H9 (cell line): ENCODE data around the gene ADARB2. TPM values are rescaled to one million over a fixed set of nuclear protein-coding genes. Genes with fewer than 3 reads are reported as not detected.

Experiments
- DNase-seq: peaks from one replicate; pipeline ENCODE4 v3.0.0-alpha.2; 2017
- H2AFZ ChIP-seq: one replicate; pipeline ENCODE4 v1.6.1; 2013; ENCODE audit warnings: mild to moderate bottlenecking, low read length, control low read depth, moderate library complexity
- H2AK5ac ChIP-seq: 2 replicates; pipeline ENCODE4 v1.6.1; 2013; ENCODE audit warnings: low read length, control low read depth, mixed read lengths; ENCODE audit not compliant: insufficient read length
- H2BK120ac ChIP-seq: one replicate; pipeline ENCODE4 v1.6.1; 2013; ENCODE audit warnings: low read depth, mild to moderate bottlenecking, low read length, control low read depth, inconsistent platforms; ENCODE audit not compliant: poor library complexity, severe bottlenecking
- H2BK12ac ChIP-seq: 2 replicates; pipeline ENCODE4 v1.6.1; 2013; ENCODE audit warnings: low read length, control low read depth, mixed read lengths, low read depth; ENCODE audit not compliant: insufficient read length
- H2BK15ac ChIP-seq: 2 replicates; pipeline ENCODE4 v1.6.1; 2013; ENCODE audit warnings: low read depth, low read length, control low read depth
- H2BK20ac ChIP-seq: one replicate; pipeline ENCODE4 v1.6.1; 2013; ENCODE audit warnings: low read depth, mild to moderate bottlenecking, low read length, control low read depth, inconsistent platforms; ENCODE audit not compliant: poor library complexity, severe bottlenecking
- H2BK5ac ChIP-seq: 2 replicates; pipeline ENCODE4 v1.6.1; 2013; ENCODE audit warnings: low read length, control low read depth, mixed read lengths; ENCODE audit not compliant: insufficient read length
- H3K14ac ChIP-seq: 2 replicates; pipeline ENCODE4 v1.6.1; 2013; ENCODE audit warnings: low read length, control low read depth; ENCODE audit not compliant: insufficient read depth
- H3K18ac ChIP-seq: 2 replicates; pipeline ENCODE4 v1.6.1; 2013; ENCODE audit warnings: low read depth, mild to moderate bottlenecking, mixed read lengths, low read length, control low read depth; ENCODE audit not compliant: insufficient read length
- H3K23ac ChIP-seq: 2 replicates; pipeline ENCODE4 v1.6.1; 2013; ENCODE audit warnings: low read length, control low read depth, mixed read lengths, low read depth; ENCODE audit not compliant: insufficient read length
- H3K23me2 ChIP-seq: 2 replicates; pipeline ENCODE4 v1.6.1; 2013; ENCODE audit warnings: low read depth, mild to moderate bottlenecking, mixed read lengths, low read length, control low read depth; ENCODE audit not compliant: insufficient read length, poor library complexity, severe bottlenecking
- H3K27ac ChIP-seq: 2 replicates; pipeline ENCODE4 v1.5.1; 2013; ENCODE audit warnings: low read length, control low read depth, mixed read lengths, low read depth; ENCODE audit not compliant: insufficient read length
- H3K27me3 ChIP-seq: 2 replicates; pipeline ENCODE4 v1.6.1; 2013; ENCODE audit warnings: low read length, control low read depth, inconsistent platforms; ENCODE audit not compliant: insufficient read depth
- H3K4ac ChIP-seq: 2 replicates; pipeline ENCODE4 v1.6.1; 2013; ENCODE audit warnings: low read depth, mild to moderate bottlenecking, control low read depth, inconsistent platforms, low read length, moderate library complexity
- H3K4me1 ChIP-seq: 2 replicates; pipeline ENCODE4 v1.6.1; 2013; ENCODE audit warnings: low read length, control low read depth, inconsistent platforms; ENCODE audit not compliant: insufficient read depth
- H3K4me2 ChIP-seq: 2 replicates; pipeline ENCODE4 v1.6.1; 2013; ENCODE audit warnings: low read length, control low read depth, mixed read lengths; ENCODE audit not compliant: insufficient read length, insufficient read depth
- H3K56ac ChIP-seq: 2 replicates; pipeline ENCODE4 v1.6.1; 2013; ENCODE audit warnings: low read depth, mild to moderate bottlenecking, mixed read lengths, low read length, control low read depth; ENCODE audit not compliant: insufficient read length
- H3K79me1 ChIP-seq: 2 replicates; pipeline ENCODE4 v1.6.1; 2013; ENCODE audit warnings: low read depth, mild to moderate bottlenecking, moderate library complexity, low read length, control low read depth, inconsistent platforms; ENCODE audit not compliant: insufficient read depth, poor library complexity, severe bottlenecking
- H3K79me2 ChIP-seq: 2 replicates; pipeline ENCODE4 v1.6.1; 2013; ENCODE audit warnings: low read length, control low read depth, inconsistent platforms; ENCODE audit not compliant: insufficient read depth
- H3K9ac ChIP-seq: 2 replicates; pipeline ENCODE4 v1.6.1; 2013; ENCODE audit warnings: low read length, control low read depth, mixed read lengths; ENCODE audit not compliant: insufficient read length; ENCODE audit errors: extremely low read depth
- H3K9me3 ChIP-seq: one replicate; pipeline ENCODE4 v1.6.1; 2013; ENCODE audit warnings: low read depth, low read length, inconsistent platforms; ENCODE audit not compliant: control insufficient read depth
- H3T11ph ChIP-seq: one replicate; pipeline ENCODE4 v1.6.1; 2013; ENCODE audit warnings: mild to moderate bottlenecking, low read length, control low read depth, inconsistent platforms
- H4K20me1 ChIP-seq: one replicate; pipeline ENCODE4 v1.6.1; 2013; ENCODE audit not compliant: control insufficient read depth, insufficient read length, insufficient read depth
- H4K5ac ChIP-seq: 2 replicates; pipeline ENCODE4 v1.6.1; 2013; ENCODE audit warnings: low read depth, mild to moderate bottlenecking, mixed read lengths, low read length, control low read depth; ENCODE audit not compliant: insufficient read length
- H4K8ac ChIP-seq: replicated peaks from 2 replicates; pipeline ENCODE4 v1.6.1; 2013; ENCODE audit warnings: low read length, control low read depth, mixed read lengths, low read depth; ENCODE audit not compliant: insufficient read length
- H4K91ac ChIP-seq: 2 replicates; pipeline ENCODE4 v1.6.1; 2013; ENCODE audit warnings: low read depth, mild to moderate bottlenecking, moderate library complexity, mixed read lengths, low read length, control low read depth; ENCODE audit not compliant: insufficient read length
- H3K27ac Mint-ChIP-seq, 3 experiments: 2 replicates in 2 of 3; 3 replicates in 1 of 3; pipeline ENCODE4 v1.8.0; 2020 to 2021; ENCODE audit warnings: mixed read lengths in 3 of 3, mild to moderate bottlenecking in 1 of 3, moderate library complexity in 1 of 3
- H3K27me3 Mint-ChIP-seq: 2 replicates; pipeline ENCODE4 v1.8.0; 2021; ENCODE audit warnings: low read depth, mild to moderate bottlenecking, moderate library complexity, mixed read lengths
- H3K36me3 Mint-ChIP-seq, 3 experiments: 2 replicates in 2 of 3; 3 replicates in 1 of 3; pipeline ENCODE4 v1.8.0; 2020 to 2021; ENCODE audit warnings: low read depth in 3 of 3, mixed read lengths in 3 of 3; ENCODE audit not compliant: insufficient read depth in 1 of 3
- H3K4me1 Mint-ChIP-seq, 2 experiments: 2 replicates each; pipeline ENCODE4 v1.8.0; 2020; ENCODE audit warnings: mixed read lengths in 2 of 2
- H3K4me3 Mint-ChIP-seq, 2 experiments: 2 replicates in 1 of 2; 3 replicates in 1 of 2; pipeline ENCODE4 v1.8.0; 2020 to 2021; ENCODE audit warnings: mild to moderate bottlenecking in 2 of 2, mixed read lengths in 2 of 2, moderate library complexity in 1 of 2
- H3K9me3 Mint-ChIP-seq, 2 experiments: 2 replicates in 1 of 2; 3 replicates in 1 of 2; pipeline ENCODE4 v1.8.0; 2020; ENCODE audit warnings: mild to moderate bottlenecking in 2 of 2, mixed read lengths in 2 of 2, moderate library complexity in 1 of 2
- CTCF ChIP-seq: fragments of 200-600 bp; sonication (generic); conservative IDR thresholded peaks from 3 replicates; pipeline ENCODE4 v1.8.0; 2021; ENCODE audit warnings: antibody characterized with exemption, mild to moderate bottlenecking
- WGBS: extraction: QIAGEN DNeasy Blood & Tissue Kit; methylation state at CpG from one replicate; pipeline ENCODE4 v1.1.7; 2013; ENCODE audit warnings: missing lambda C conversion rate, low lambda C conversion rate, mixed read lengths; ENCODE audit not compliant: insufficient read length; ENCODE audit errors: extremely low coverage; 5-methylcytosine and 5-hydroxymethylcytosine counted together
- total RNA-seq: library from RNA; stranded (reverse); gene quantifications from 2 replicates; pipeline ENCODE4 v1.2.1, GENCODE V29; 2021

Gene ADARB2
- total RNA-seq, 1 experiment from 2014 or later: 0.87 TPM

DNA sequence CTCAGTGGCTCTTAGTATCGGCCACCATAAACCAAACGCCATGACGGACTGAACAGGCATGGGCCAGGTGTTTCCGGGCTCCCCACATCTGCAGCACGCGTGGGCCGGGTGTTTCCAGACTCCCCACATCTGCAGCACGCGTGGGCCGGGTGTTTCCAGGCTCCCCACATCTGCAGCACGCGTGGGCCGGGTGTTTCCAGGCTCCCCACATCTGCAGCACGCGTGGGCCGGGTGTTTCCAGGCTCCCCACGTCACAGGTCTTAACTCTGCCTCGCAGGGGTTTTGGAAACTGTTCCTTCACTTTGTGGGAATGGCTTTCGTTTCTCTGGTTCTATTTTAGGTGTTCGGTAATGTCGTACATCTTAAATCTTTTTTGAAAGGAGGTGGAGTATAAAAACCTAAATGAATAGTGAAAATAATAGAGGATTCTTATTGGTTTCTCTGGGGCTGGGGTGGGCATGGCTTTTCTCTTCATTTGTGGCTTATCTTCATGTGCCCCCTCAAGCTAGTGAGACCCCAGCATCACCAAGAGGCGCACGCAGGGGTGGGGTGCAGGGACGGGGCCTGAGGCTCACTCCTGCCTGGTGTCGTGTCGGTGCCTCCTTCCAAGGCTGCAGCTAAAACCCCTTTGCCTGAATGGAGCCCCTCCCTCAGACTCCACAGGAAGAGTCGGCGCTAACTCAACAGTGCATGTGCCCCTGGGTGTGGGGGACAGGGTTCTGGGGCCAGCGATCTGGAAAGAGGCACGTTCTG lies 554.9 kb downstream of the ADARB2 start:
- H4K20me1 ChIP-seq: no peaks in the 10 kb centered on the region
- no peak overlapping the region for H3K18ac ChIP-seq
- Mint-ChIP-seq H3K27me3 (peaks cover 7% of the 10 kb centered on the region; the same call in 1 of the 2 replicates), H3K4me3 (no peak overlapping the region), H3K4me1 (peaks cover 6 to 29% of the 10 kb centered on the region in 2 experiments), H3K9me3 (no peaks in the 10 kb centered on the region), H3K36me3 (no peaks in the 10 kb centered on the region), H3K27ac (peak overlapping the region in 1 of 3 experiments; percentile 93; a peak in 2 of 7 replicates)
- no peak overlapping the region for H2AK5ac ChIP-seq
- H3K79me1 ChIP-seq: no peaks in the 10 kb centered on the region
- no peak overlapping the region for H3K9ac ChIP-seq
- no peak overlapping the region for H3K27ac ChIP-seq
- no peak overlapping the region for H3K56ac ChIP-seq
- WGBS: no CpG with 5 or more reads among the region's 30 CpGs
- DNase-seq: no peak
- no peak overlapping the region for H2BK12ac ChIP-seq
- H2BK15ac ChIP-seq: no peak overlapping the region
- H3K4me1 ChIP-seq: no peaks in the 10 kb centered on the region
- H2BK120ac ChIP-seq: no peak overlapping the region
- H3K4me2 ChIP-seq: no peak overlapping the region
- H4K8ac ChIP-seq: no peak overlapping the region
- no peak overlapping the region for H4K91ac ChIP-seq
- no peak for TF ChIP-seq CTCF
- no peak overlapping the region for H3T11ph ChIP-seq
- H3K27me3 ChIP-seq: no peaks in the 10 kb centered on the region
- H3K14ac ChIP-seq: no peak overlapping the region
- H3K4ac ChIP-seq: no peak overlapping the region
- H3K79me2 ChIP-seq: no peaks in the 10 kb centered on the region
- no peak overlapping the region for H2BK20ac ChIP-seq
- no peaks in the 10 kb centered on the region for H3K23me2 ChIP-seq
- no peak overlapping the region for H2AFZ ChIP-seq
- H3K23ac ChIP-seq: no peak overlapping the region
- H4K5ac ChIP-seq: no peak overlapping the region
- no peaks in the 10 kb centered on the region for H3K9me3 ChIP-seq
- no peak overlapping the region for H2BK5ac ChIP-seq
